CD4-positive, alpha-beta memory T cell (primary cell): ENCODE results near the gene CCSER1. TPM values are rescaled to one million over a fixed set of nuclear protein-coding genes. Genes with fewer than 3 reads are reported as not detected.
"Not testable (repeated sequence)": the region's sequence is repeated elsewhere in the genome, so short reads cannot be mapped to it uniquely, and the experiment has no call there.

Experiments
- CTCF ChIA-PET: fragments of 350-600 bp; sonication (Branson Sonifier 250); formaldehyde crosslinking; loops from one replicate; lab custom pipeline; 2021; ENCODE audit warnings: inconsistent platforms; ENCODE audit not compliant: partially characterized antibody; lab: Charles Lee
- POLR2A ChIA-PET: fragments of 350-600 bp; sonication (Branson Sonifier 250); formaldehyde crosslinking; loops from one replicate; lab custom pipeline; 2021; ENCODE audit not compliant: partially characterized antibody; lab: Charles Lee
- DNase-seq, 5 donors: peaks; one replicate each; pipeline versions ENCODE4 v3.0.0 to v3.0.0-alpha.2; 2020 to 2022; ENCODE audit warnings: mixed read lengths in 1 of 5
- H3K27ac ChIP-seq: one replicate; pipeline ENCODE4 v1.7.0; 2013; ENCODE audit warnings: low read depth, low read length
- H3K27me3 ChIP-seq: 2 replicates; pipeline ENCODE4 v1.7.0; 2013; ENCODE audit warnings: mild to moderate bottlenecking, low read length, moderate library complexity; ENCODE audit not compliant: insufficient read depth
- H3K36me3 ChIP-seq: 2 replicates; pipeline ENCODE4 v1.7.0; 2013; ENCODE audit warnings: mild to moderate bottlenecking, low read length, moderate library complexity; ENCODE audit not compliant: insufficient read depth
- H3K4me1 ChIP-seq: 2 replicates; pipeline ENCODE4 v1.7.0; 2013; ENCODE audit warnings: mild to moderate bottlenecking, low read length, moderate library complexity; ENCODE audit not compliant: insufficient read depth
- H3K4me3 ChIP-seq, 2 donors: one replicate each; pipeline ENCODE4 v1.7.0; 2013; ENCODE audit warnings: low read length in 2 of 2, mild to moderate bottlenecking in 1 of 2
- H3K9me3 ChIP-seq, 2 donors: one replicate each; pipeline ENCODE4 v1.7.0; 2013; ENCODE audit warnings: low read length in 2 of 2, control low read depth in 1 of 2; ENCODE audit not compliant: control insufficient read depth in 1 of 2
- H3K27ac Mint-ChIP-seq, 7 donors: one replicate each; pipeline ENCODE4 v1.8.0; 2020 to 2021; ENCODE audit warnings: mixed read lengths in 7 of 7, mild to moderate bottlenecking in 6 of 7, inconsistent platforms in 3 of 7, moderate library complexity in 3 of 7
- H3K27me3 Mint-ChIP-seq, 2 donors: one replicate each; pipeline ENCODE4 v1.8.0; 2020 to 2021; ENCODE audit warnings: mixed read lengths in 2 of 2
- H3K36me3 Mint-ChIP-seq, 2 donors: one replicate each; pipeline ENCODE4 v1.8.0; 2020 to 2021; ENCODE audit warnings: mixed read lengths in 2 of 2, inconsistent platforms in 1 of 2, mild to moderate bottlenecking in 1 of 2
- H3K4me1 Mint-ChIP-seq, 4 donors: one replicate each; pipeline ENCODE4 v1.8.0; 2020 to 2021; ENCODE audit warnings: mixed read lengths in 4 of 4, mild to moderate bottlenecking in 1 of 4
- H3K4me3 Mint-ChIP-seq, 8 donors: one replicate each; pipeline ENCODE4 v1.8.0; 2020 to 2021; ENCODE audit warnings: mixed read lengths in 8 of 8, mild to moderate bottlenecking in 7 of 8, moderate library complexity in 6 of 8, inconsistent platforms in 3 of 8
- H3K9me3 Mint-ChIP-seq, 8 donors: one replicate each; pipeline ENCODE4 v1.8.0; 2020 to 2021; ENCODE audit warnings: mixed read lengths in 8 of 8, mild to moderate bottlenecking in 5 of 8, inconsistent platforms in 3 of 8, moderate library complexity in 1 of 8
- intact Hi-C: fragments of 100-400 bp; cut with micrococcal nuclease; formaldehyde crosslinking; loops from one replicate; pipeline ENCODE4 v1.15.1; 2023
- polyA plus RNA-seq, 2 donors: library from polyadenylated mRNA; unstranded; fragments of 300-500 nt; fragmentation: Illumina TruSeq; gene quantifications; one replicate each; pipeline ENCODE4 v1.2.3, GENCODE V29; 2021
- total RNA-seq, 2 experiments: library from RNA; stranded (reverse); gene quantifications; one replicate each; pipeline ENCODE4 v1.2.3, GENCODE V29; 2021

CCSER1 gene
- total and polyA plus RNA-seq, 4 experiments from 2014 or later = 0.47 to 2.0 (median 1.7) TPM; not detected in 1

GRCh38 chr4:90825849-90826248 is 698.7 kb downstream of the CCSER1 start:
- Mint-ChIP-seq H3K36me3 (no peaks in the 10 kb centered on the region), H3K9me3 (peaks cover 0 to 4% (median 0%) of the 10 kb centered on the region in 8 donors), H3K27me3 (no peaks in the 10 kb centered on the region), H3K4me1 (no peaks in the 10 kb centered on the region), H3K4me3 (no peak overlapping the region), H3K27ac (no peak overlapping the region)
- H3K4me3 ChIP-seq = no peak overlapping the region
- CTCF ChIA-PET = no interaction called here
- H3K4me1 ChIP-seq = no peaks in the 10 kb centered on the region
- H3K27ac ChIP-seq = no peak overlapping the region
- no peaks in the 10 kb centered on the region for H3K36me3 ChIP-seq
- no peaks in the 10 kb centered on the region for H3K27me3 ChIP-seq
- DNase-seq = no peak
- intact Hi-C loops = no loop called here
- no peaks in the 10 kb centered on the region for H3K9me3 ChIP-seq
- POLR2A ChIA-PET = no interaction called here

- H3K27ac Mint-ChIP-seq = no peak overlapping the region
- H3K27ac ChIP-seq = no peak overlapping the region
- H3K9me3 Mint-ChIP-seq = peaks cover 0 to 2% (median 0%) of the 10 kb centered on the region in 8 donors
- no peaks in the 10 kb centered on the region for H3K9me3 ChIP-seq
- intact Hi-C loops = no loop called here
- no peaks in the 10 kb centered on the region for H3K4me1 Mint-ChIP-seq
- POLR2A ChIA-PET = no interaction called here
- H3K36me3 ChIP-seq = no peaks in the 10 kb centered on the region
- no peaks in the 10 kb centered on the region for H3K36me3 Mint-ChIP-seq
- CTCF ChIA-PET = no interaction called here
- H3K4me1 ChIP-seq = no peaks in the 10 kb centered on the region
- no peak overlapping the region for H3K4me3 ChIP-seq
- H3K27me3 Mint-ChIP-seq = no peaks in the 10 kb centered on the region
- H3K27me3 ChIP-seq = no peaks in the 10 kb centered on the region
- no peak for DNase-seq
- no peak overlapping the region for H3K4me3 Mint-ChIP-seq
Observed at GRCh38 chr4:90833706-90834105, 706.5 kb downstream of the CCSER1 start.

DNA sequence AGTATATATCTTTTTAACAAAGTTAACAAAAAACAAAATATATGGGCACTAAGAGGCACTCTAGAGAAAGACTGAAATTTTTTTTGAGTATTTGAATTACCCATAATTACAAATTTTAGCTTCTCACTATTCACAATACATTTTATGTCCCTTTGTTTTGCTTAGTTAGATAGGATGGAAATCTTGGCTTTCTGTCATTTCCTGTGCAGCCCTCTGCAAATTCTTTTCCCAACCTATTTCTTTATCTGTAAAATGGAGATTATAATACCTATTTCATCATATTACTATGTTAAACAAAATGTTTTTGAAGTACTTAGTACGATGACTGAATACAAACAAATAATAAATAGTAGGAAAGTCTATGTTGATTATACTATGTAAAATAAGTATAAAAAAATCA is 710.0 kb downstream of the CCSER1 start:
- Mint-ChIP-seq H3K27ac (no peak overlapping the region), H3K9me3 (peaks cover 0 to 4% (median under 1%) of the 10 kb centered on the region in 8 donors), H3K4me3 (no peak overlapping the region), H3K4me1 (no peaks in the 10 kb centered on the region), H3K27me3 (no peaks in the 10 kb centered on the region), H3K36me3 (no peaks in the 10 kb centered on the region)
- DNase-seq = no peak
- Histone ChIP-seq H3K4me3 (no peak overlapping the region), H3K36me3 (no peaks in the 10 kb centered on the region), H3K27me3 (no peaks in the 10 kb centered on the region), H3K4me1 (no peaks in the 10 kb centered on the region), H3K27ac (no peak overlapping the region), H3K9me3 (no peaks in the 10 kb centered on the region)
- CTCF ChIA-PET = no interaction called here
- intact Hi-C loops = no loop called here
- POLR2A ChIA-PET = no interaction called here

DNA sequence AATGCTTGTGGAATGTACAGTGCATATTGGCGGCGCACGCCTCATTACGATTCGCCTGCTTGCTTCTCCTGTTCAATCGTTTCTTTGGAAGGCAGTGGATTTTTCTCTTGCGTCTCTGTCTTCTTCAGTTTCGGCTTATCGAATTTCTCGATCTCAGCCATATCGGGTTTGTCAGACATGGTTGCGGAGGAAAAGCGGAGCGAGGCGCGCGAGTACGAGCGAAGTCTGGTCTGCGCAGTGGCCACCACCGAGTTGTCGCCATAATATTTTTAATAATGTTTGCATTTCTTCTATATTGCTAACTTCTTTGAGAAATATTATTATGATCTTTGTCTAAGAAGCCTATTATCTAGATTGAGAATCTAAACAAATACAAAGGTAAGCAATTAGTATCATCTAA is 711.7 kb downstream of the CCSER1 start:
- H3K36me3 Mint-ChIP-seq, H3K4me3 ChIP-seq, H3K36me3 ChIP-seq, H3K27me3 ChIP-seq, H3K9me3 ChIP-seq, DNase-seq, CTCF ChIA-PET, intact Hi-C loops, H3K27ac Mint-ChIP-seq, H3K4me1 Mint-ChIP-seq, H3K4me3 Mint-ChIP-seq, H3K9me3 Mint-ChIP-seq, H3K27ac ChIP-seq, POLR2A ChIA-PET, H3K4me1 ChIP-seq, H3K27me3 Mint-ChIP-seq: not testable (repeated sequence)

DNA sequence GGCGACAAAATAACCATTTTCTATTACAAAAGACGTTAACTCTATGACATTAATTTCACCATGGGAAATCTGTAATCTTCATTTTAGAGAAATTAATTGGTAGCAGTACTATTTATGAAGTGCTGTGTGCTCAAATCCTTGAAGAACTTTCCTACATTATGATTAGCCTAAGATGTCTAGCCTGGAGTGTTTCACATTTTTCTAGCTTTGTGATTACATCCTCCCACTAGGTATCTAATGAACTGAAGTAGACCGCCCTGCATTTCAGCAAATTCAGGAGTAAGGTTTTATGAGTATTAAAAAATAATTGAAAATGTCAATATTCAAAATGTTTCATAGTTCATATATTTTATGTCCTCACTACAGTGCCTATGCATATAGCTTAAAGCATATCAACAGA is 713.1 kb downstream of the CCSER1 start:
- no peaks in the 10 kb centered on the region for H3K27me3 Mint-ChIP-seq
- peaks cover 0 to 6% (median 1%) of the 10 kb centered on the region in 8 donors for H3K9me3 Mint-ChIP-seq
- Histone ChIP-seq H3K9me3 (no peaks in the 10 kb centered on the region), H3K36me3 (no peaks in the 10 kb centered on the region), H3K27ac (no peak overlapping the region), H3K27me3 (no peaks in the 10 kb centered on the region), H3K4me3 (no peak overlapping the region), H3K4me1 (no peaks in the 10 kb centered on the region)
- intact Hi-C loops = no loop called here
- no peak overlapping the region for H3K4me3 Mint-ChIP-seq
- H3K27ac Mint-ChIP-seq = no peak overlapping the region
- no peaks in the 10 kb centered on the region for H3K36me3 Mint-ChIP-seq
- H3K4me1 Mint-ChIP-seq = no peaks in the 10 kb centered on the region
- ChIA-PET CTCF (no interaction called here), POLR2A (no interaction called here)
- no peak for DNase-seq

DNA sequence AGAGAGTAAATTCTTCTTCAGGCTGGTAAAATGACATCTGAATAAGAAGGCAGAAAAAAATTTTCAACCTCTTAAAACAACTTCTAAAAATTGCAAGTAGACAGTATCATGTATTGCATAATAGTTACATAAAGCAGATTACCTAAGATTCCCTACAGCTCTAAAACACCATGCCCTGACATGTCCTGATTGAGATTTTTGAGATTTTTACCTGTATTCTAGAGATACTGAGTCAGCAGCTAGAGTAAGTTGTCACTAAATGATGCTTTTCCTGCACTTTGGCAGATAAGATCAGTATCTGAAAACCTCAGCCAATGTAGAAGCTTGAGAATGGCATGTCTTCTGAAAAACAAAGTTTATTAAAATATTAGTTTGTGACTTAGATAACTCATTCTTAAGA is 713.6 kb downstream of the CCSER1 start:
- CTCF ChIA-PET = no interaction called here
- no peak for DNase-seq
- Histone ChIP-seq H3K27me3 (no peaks in the 10 kb centered on the region), H3K4me3 (no peak overlapping the region), H3K36me3 (no peaks in the 10 kb centered on the region), H3K4me1 (no peaks in the 10 kb centered on the region), H3K9me3 (no peaks in the 10 kb centered on the region), H3K27ac (no peak overlapping the region)
- POLR2A ChIA-PET = no interaction called here
- no peaks in the 10 kb centered on the region for H3K36me3 Mint-ChIP-seq
- H3K4me1 Mint-ChIP-seq = no peaks in the 10 kb centered on the region
- no peak overlapping the region for H3K4me3 Mint-ChIP-seq
- intact Hi-C loops = no loop called here
- no peak overlapping the region for H3K27ac Mint-ChIP-seq
- H3K9me3 Mint-ChIP-seq = peaks cover 0 to 6% (median 1%) of the 10 kb centered on the region in 8 donors
- no peaks in the 10 kb centered on the region for H3K27me3 Mint-ChIP-seq

DNA sequence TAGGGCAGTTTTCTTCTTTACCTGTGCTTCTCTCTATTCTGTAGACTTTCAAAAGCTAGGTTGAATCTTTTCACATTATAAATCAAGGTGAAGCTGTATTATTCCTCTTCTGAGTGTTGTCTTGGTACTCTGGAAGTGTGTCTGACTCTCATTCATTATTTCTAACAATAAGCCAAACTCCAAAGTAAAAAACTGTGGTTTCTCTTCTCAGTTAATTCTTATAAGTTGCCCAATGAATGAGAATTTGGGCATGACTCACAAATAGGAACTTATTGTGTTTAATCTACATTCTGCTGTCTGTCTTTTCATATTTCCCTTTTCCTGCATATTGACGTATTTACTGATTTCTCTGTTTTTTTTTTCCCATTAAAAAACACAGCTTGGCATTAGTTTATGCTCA is 714.5 kb downstream of the CCSER1 start:
- intact Hi-C loops = no loop called here
- Histone ChIP-seq H3K36me3 (no peaks in the 10 kb centered on the region), H3K4me3 (no peak overlapping the region), H3K9me3 (no peaks in the 10 kb centered on the region), H3K27ac (no peak overlapping the region), H3K4me1 (no peaks in the 10 kb centered on the region), H3K27me3 (no peaks in the 10 kb centered on the region)
- Mint-ChIP-seq H3K36me3 (no peaks in the 10 kb centered on the region), H3K9me3 (peaks cover 0 to 6% (median 0%) of the 10 kb centered on the region in 8 donors), H3K27ac (no peak overlapping the region), H3K4me3 (no peak overlapping the region), H3K27me3 (no peaks in the 10 kb centered on the region), H3K4me1 (no peaks in the 10 kb centered on the region)
- POLR2A ChIA-PET = no interaction called here
- CTCF ChIA-PET = no interaction called here
- no peak for DNase-seq

DNA sequence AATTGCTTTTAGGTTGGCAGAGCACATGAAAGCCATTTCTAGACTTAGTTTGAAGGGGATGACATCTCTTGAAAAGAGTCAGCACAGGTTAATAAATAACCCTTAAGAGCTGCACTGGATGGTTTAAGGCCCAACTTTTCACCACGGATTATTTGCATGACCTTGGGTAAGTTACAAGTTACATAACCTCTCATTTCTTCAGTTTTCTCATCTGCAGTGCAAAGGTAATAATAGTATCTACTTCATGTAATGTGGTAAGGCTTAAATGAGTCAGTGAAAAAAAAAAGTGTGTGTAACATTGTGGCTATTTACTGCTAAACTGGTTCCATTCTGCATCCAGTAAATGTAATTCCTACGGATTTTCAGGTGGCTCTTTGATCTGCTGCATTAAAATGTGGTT is 715.8 kb downstream of the CCSER1 start:
- Histone ChIP-seq H3K4me3 (no peak overlapping the region), H3K9me3 (no peaks in the 10 kb centered on the region), H3K4me1 (no peaks in the 10 kb centered on the region), H3K27ac (no peak overlapping the region), H3K27me3 (no peaks in the 10 kb centered on the region), H3K36me3 (no peaks in the 10 kb centered on the region)
- Mint-ChIP-seq H3K36me3 (no peaks in the 10 kb centered on the region), H3K27me3 (no peaks in the 10 kb centered on the region), H3K4me3 (no peak overlapping the region), H3K27ac (no peak overlapping the region), H3K4me1 (no peaks in the 10 kb centered on the region), H3K9me3 (peaks cover 0 to 6% (median 0%) of the 10 kb centered on the region in 8 donors)
- intact Hi-C loops = no loop called here
- ChIA-PET POLR2A (no interaction called here), CTCF (no interaction called here)
- no peak for DNase-seq
